NCI-H524 (cell line): ENCODE measurements around the gene MAP4K4.

Experiments used
- DNase-seq, 2 experiments: peaks; one replicate each; lab custom pipeline; 2025; lab: John Stamatoyannopoulos, UW

The MAP4K4 gene

DNA sequence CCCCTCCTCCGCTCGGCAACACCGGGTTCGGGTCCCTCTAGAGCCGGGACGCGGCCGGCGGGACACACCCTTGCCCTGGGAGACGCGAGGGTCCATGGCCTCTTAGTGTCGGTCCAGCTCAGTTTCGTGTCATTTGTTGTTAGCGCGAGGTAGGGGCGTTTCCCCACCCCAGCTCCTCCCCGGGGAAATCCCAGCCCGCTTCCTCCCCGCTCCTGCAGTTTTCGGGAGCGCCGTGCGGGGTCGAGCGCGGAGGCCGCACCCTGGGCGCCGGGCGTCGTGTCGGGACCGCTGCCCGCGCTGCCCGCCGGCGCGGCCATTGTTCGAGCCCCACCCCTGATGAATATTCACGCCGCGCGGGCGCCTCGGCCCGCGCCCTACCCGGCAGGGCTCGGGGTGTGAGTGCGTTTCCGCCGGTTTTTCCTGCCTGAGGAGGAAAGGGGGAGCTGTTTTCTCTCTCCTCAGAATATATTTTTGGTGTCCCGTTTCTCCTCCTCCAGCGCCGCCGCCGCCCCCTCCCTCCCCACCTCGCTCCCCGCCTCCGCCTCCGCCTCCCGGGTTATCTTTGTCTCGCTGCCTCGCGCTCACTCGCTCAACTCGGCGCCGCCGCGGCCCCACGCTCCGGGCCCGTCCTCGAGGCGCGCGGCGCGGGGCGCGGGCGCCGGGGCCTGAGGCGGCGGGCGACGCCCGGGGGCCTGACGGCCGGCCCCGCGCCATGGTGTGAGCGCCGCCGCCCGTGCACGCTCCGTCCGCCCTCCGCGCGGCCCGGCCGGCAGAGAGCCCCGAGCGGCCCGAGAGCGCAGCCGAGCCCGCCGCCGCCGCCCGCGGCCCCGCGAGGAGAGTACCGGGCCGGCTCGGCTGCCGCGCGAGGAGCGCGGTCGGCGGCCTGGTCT is at the start of gene MAP4K4:
MAP4K4 (plus strand) TSS at position 584 of the 890 bp plus-strand sequence. CDS start 374 bp downstream, outside the sequence.
- DNase-seq = peak; percentile 28 to 56

DNA sequence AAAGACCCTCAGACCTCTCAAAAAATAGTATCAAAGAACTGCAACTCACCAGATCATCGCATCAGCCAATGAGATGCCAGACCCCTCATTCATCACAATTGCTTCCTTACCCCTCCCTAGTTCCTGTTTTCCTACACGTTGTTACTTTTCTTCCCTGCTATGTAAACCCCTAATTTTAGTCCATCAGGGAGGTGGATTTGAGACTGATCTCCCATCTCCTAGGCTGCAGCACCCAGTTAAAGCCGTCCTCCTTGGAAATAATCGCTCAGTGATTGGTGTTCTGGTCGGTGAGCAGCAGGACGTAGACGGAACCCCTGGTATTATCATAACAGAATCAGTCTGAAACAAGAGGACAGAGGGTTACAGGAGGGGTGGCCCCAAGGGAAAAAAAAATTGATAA is 44.0 kb upstream of the MAP4K4 start:
- no peak for DNase-seq

DNA sequence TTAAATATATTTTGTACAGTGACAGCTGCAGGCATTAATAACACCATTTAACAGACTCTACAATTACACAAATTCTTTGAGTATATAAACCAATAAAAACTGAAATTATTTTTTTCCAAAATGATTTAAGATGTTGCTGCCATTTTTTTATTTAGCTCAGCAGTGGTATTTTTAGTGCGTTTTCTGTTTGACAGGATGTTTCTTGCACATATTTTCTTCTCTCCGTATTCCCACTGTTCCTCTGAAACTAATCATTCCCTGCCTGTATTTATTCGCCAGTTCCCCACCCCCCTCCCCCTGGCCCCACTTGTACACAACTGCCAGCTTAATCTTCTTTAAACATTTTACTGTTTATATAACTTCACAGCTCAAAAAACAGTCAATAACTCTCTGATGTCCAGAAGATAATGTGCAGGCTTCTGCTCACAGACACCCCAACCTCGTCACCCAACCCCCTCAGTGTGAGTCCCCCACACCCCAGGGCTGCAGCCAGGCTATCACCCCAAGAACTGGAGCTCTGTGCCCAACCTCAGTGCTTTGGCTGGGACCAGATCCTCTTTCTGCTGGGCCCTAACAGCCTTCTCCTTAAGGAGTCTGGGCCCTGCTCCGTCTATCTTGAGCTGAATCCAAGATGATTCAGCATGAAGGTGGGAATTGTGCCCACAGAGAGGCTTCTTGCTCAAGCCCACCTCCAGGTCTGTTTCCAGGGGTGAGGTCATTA is 41.6 kb upstream of the MAP4K4 start:
- no peak for DNase-seq

DNA sequence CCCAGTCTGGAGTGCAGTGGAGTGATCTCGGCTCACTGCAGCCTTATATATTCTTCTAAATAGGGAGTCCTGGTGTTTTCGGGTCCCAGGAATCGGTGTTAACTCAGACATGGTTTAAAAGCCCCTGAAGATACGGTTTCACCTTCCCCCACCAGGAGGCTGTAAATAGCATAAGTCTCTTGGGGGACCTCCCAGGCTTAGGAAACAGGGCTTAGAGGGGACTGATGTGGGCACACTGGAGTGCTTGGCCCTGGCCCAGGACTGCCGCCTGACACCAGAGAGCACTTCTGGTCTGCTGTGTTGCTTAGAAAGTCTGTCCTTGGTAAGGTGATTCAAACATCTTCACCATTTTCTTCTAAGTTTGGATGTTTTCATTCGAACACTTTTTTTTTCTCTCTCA is 39.7 kb upstream of the MAP4K4 start:
- peak; percentile 45 to 51 for DNase-seq

DNA sequence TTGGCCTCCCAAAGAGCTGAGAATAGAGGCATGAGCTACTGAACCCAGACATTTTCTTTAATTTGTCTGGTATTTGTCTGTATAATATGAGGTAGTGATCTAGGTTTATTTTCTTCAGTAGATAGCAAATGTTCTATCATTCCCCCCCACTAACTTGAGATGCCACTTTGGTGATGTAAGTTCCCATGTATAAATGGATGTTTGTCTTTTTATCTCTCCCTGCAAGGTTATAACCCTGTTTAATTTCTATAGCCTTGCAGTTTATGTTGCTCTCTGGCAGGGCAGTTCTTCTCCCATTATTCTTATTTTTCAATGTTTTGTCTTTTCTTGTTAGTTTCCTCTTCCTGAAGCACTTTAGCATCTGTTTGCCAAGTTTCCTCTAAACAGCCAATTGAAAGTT is 39.1 kb upstream of the MAP4K4 start:
- DNase-seq = no peak

DNA sequence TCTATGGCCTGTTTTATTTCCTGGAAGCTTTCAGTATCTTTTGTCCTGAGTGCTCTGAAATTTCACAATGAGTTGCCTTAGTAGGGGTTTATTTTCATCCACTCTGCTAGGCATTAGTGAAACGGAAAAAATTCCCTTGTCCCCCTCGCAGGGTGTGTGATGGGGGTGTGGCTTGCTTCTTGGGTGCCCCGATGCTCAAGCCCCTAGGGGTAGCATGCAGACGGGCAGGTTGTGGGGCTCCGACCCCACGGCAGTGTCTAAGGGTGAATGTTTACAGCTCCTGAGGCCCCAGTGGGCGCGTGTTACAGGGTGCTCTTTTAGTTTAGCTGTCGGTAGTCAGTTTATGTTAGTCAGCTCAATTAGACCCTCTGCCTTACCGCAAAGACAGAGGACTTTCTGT is 32.2 kb upstream of the MAP4K4 start:
- DNase-seq = no peak

DNA sequence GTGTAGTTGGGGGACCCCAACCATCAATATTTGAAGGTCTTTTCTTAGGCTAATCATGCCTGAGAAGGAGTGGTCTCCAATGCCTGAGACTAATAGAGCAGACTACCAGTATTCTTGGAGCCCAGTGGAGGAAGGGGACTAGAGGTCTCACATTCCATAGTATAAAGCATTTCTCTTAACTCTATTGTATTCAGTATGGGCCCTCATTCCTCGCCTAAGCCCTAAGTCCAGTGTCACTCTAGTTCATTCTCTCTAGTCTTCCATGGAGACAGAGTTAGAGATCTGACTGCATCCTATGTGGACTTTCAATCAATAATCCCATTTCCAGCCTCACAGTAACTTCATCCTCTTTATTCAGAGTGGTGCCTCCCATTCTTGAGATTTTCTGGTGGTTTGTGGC is 29.7 kb upstream of the MAP4K4 start:
- no peak for DNase-seq

DNA sequence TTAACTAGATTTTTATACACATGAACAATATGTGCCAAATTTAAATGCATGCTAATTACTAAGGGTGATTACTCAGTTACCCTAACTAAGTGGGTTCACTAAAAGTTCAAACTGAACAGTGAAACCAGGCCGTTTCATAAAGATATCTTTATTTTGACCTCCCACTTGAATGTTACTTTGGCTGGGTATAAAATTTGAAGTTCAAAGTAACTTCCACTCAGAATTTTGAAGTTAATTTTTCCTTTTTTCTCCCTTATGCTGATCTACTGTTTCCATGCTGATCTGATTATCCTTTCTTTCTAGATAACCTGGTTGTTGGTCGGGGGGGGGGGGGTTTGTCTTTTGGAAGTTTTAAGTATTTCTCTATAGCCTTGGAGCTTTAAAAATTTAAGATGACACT is 25.5 kb upstream of the MAP4K4 start:
- no peak for DNase-seq

DNA sequence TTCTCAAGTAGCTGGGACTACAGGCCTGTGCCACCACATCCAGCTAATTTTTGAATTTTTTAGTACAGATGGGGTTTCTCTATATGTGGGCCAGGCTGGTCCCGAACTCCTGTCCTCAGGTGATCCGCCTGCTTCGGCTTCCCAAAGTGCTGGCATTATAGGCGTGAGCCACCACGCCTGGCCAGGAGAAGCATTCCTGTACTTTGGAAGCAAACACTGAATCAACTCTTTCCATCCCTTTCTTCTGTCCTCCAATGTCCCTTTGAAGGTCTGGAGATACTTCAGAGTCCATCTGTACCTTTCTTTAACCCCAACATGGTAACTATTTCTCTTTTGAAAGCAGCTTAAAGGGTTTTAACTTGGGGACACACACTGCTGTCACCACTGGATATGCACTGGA is 23.6 kb upstream of the MAP4K4 start:
- DNase-seq = no peak

DNA sequence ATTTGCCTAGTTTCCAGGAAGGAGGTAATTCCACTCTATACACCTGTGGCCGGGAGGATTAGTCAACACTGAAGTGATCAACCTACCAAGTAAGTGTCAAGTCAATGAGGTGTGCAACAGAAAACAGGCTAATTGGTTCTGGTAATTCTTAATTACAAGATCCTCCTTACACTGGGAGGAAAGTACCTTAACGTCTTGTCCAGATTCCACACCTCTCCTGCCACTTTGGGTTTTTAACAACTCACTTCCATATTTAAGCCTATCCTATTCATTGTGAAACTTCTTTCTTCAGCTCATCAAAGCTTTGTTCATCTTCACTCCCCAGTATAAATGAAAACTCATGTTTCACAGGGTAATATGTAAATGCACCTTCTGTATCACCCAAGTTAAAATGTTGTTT is 22.0 kb upstream of the MAP4K4 start:
- DNase-seq = no peak

DNA sequence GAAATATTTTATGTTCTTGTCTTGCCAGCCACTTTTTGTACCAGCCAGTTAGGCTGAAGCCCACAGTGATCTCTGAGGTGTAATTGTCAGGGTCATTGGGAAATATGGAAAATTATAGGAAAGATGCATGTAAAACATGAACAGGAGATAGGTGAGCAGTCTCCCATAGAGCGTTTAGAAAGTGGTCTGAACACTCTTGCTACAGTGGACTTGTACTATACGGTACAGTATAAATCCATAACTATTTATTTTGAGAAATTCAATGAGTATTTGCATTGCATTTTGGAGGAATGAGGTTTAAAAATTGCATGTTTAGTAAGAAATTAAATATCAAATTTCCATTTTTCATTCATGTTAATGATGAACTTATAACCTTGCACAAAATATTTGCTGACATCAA is 20.8 kb upstream of the MAP4K4 start:
- DNase-seq = no peak

DNA sequence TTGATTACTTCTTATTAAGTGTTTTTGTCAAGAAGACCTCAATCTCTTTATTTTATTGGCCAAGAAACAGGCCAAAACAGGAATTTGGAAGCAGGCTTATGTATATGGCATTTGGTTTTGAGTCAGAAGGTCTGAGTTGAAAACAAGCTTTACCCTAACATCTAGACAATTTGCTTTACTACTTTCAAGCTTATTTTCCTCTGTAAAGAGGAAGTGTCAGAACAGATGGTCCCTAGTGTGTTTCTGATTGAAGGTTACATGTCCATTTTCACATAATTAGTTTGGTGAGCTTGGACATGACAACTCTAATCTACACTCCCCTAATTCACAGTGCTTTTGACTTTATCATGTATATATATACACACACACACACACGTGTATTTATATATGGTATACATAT is 19.8 kb upstream of the MAP4K4 start:
- no peak for DNase-seq

DNA sequence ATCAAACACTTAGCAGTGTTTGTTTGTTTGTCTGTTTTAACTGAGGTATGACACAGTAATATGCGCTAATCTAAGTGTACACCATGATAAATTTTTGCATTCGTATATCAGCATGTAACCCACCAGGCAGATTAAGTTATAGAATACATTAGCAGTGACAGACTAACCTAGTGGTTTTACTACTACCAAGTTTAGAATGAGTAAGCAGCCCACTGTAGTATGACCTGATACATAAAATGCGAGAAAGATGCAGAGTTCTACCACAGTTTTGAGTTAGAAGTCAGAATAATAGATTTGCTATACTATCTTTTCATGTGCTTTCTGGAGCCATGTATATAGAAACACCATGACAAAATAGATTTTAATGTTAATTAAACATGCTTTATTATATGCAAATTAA is 19.1 kb upstream of the MAP4K4 start:
- DNase-seq = no peak

DNA sequence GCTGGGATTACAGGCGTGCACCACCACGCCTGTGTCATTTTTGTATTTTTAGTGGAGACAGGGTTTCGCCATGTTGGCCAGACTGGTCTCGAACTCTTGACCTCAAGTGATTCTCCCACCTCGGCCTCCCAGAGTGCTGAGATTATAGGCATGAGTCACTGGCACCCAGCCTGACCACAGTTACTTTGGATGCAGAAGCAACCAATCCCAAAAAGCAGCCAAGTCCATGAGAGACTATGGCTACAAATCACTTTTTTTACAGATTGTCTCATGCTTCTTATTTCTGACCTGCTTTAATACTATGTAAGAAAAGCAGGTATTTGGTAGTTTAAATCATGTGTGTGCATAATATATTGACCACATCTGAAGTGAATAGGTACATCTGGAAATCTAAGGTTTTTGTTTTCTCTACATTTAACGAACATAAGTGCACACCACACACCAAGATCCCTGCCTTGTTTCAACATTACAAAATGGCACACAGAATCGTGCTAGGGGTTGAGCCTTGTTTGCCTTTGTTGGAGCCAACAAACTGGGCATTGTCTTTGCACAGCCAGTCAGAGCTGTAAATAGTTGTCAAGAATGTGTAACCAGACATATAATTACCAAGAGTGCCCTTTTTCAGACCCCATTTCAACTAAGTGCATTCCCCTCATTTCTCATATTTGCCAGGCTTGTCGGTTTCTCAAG is 18.3 kb upstream of the MAP4K4 start:
- no peak for DNase-seq

DNA sequence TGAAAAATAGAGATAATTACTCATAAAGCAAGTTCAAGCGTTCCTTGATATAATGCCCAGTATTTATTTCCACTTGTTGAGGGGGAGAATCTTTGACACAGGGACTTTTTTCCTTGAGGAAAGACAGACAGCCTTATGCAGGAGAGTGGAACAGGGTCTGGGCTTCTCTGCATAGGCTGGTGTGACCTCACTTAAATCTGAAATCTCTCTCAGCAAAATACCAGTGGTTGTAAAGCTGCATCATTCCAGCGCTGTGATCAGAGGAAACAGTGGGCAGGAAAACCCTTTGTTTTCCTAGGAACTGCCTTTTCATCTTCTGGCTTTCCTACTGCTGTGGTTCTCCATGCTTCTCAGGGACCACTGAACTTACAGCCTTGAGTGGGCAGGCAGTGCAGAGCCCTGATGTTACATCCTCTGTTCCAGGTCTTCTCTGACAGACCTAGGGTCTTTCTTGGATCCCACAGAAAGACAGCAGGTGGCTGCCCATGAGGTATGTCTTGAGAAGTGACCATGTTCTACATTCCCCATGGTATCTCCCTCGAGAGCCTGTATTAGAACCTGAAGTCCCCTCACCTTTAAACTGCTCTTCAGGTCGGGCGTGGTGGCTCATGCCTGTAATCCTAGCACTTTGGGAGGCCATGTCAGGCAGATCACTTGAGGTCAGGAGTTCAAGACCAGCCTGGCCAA is 17.6 kb upstream of the MAP4K4 start:
- DNase-seq = no peak

DNA sequence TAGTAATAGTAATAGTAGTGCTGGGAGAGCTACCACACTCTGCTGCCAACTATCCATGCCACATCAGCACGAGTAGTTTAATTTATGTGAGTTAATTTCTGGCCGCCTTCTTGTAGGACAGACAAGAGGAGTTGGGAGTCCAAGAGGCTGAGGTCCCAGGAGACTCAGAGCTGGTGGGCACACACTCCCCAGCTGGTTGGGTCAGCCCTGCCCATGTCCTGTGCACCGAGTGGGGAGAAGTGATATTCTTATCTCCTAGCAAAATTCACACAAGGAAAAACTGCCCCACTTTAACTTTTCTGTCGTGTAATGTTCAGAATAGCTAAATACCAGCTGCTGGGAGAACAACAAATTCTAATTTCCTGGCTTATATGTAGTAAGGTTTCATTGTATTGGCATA is 15.2 kb upstream of the MAP4K4 start:
- DNase-seq = no peak

DNA sequence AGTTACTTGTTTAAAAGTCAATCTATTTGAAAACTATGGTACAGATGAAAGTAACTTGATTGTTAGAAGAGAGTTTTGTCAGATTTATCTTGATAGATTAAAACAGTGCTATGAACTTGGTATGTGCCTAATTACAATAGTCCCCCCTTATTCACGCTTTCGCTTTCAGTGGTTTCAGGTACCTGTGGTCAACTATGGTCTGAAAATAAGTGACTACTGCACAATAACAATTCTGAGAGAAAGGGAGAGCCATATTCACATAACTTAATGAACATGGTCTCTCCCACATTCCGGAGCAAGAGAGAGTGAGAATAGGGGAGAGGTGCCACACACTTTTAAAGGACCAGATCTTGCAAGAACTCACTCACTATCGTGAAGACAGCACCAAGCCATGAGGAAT is 13.2 kb upstream of the MAP4K4 start:
- no peak for DNase-seq

DNA sequence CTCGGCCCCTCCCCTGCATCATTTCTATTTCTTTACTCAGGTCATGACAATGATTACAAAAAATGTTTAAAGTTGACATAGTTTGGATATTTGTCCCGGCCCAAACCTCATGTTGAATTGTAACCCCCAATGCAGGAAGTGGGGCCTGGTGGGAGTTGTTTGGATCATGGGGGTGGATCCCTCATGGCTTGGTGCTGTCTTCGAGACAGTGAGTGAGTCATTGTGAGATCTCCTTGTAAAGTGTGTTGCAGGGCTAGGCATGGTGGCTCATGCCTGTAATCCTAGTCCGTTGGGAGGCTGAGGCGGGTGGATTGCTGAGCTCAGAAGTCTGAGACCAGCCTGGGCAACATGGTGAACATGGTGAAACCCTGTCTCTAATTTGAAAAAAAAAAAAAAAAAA is 9.2 kb upstream of the MAP4K4 start:
- DNase-seq = no peak

DNA sequence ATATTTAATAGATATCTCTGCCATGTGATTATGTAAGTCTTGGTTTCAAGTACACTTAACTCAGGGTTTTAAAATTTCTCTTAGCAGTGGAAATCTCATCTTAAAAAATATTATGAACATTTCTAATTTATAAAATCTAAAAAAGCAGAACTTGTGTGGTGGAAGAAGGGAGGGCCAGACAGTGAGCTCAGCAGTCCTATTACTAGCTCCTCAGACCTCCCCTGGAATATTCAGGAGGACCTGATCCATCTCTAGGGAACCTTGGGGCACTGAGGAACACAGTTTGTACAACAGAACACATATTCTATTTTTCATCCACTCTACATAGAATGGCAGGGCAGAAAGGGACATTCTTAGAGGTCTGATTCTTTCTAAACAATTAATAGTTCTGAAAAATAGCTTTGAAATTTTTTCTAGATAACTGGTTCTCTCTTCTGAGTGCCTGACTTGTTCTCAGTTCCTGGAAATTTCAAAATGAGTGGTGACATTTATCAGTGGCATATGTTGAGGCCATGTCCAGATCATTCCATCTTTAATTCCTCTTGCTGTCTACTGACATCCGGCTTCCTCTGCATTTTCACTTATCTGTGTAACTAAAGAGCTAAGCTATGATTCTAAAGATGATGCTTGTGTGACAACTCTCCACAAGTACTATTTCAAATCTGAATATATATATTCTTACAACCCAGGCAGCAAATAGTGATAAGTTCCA is 8.2 kb upstream of the MAP4K4 start:
- no peak for DNase-seq

DNA sequence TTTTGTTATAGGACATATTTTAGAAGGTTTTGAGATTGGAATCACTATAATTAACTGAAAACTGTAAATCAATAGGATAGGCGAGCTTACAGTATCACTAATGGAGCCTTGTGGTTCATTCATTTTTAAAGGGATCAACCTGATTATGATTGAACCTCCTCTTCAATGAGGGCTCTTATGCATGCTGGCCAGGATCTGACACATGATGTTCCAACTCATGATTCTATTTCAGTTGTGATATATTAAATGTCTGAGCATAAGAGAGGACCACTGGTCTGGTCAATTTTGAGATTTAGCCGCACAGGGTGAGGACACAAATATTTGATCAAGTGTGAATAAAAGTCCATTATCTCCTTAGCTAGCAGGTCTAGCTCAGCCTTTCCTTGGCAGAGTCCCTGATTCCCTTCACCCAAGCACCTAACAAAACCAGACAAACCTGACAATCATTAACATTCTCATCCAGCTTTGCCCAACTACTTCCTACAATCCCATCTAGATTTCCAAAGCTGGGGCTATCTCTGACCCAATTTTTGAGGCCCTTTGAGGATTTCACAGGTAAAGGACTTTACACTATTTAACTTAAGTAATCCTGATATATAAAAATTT is 6.9 kb upstream of the MAP4K4 start:
- DNase-seq = no peak

DNA sequence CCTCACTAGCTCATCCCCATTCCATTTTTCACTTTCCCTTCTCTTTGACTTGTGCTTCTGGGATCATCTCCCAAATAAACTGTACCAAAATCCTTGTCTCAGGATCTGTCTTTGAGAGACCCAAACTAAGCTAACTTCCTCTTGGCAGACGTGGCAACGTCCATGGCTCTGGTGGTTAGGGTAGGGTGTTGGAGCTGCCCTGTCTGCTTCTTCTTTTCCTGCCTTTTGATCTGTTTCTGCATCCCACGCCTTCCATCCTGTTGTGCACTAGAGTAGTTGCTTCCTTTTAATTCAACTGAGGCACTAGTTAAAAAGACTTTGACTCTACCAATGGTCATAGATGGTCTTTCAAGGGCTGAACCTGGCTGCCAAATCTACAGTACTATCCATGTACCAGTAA is 5.5 kb upstream of the MAP4K4 start:
- DNase-seq = no peak
